Esophagus (tissue), 2 donors: ENCODE results near the gene PHKA2. TPM values are rescaled to one million over a fixed set of nuclear protein-coding genes. Genes with fewer than 3 reads are reported as not detected.
"Not testable (repeated sequence)": the region's sequence is repeated elsewhere in the genome, so short reads cannot be mapped to it uniquely, and the experiment has no call there.

ENCODE experiments used
- H3K27ac ChIP-seq, 2 donors: one replicate each; pipeline ENCODE4 v1.5.1; 2013; ENCODE audit warnings: low read depth in 2 of 2, mild to moderate bottlenecking in 2 of 2, inconsistent platforms in 1 of 2, low read length in 1 of 2, moderate library complexity in 1 of 2
- H3K27me3 ChIP-seq, 2 donors: one replicate each; pipeline ENCODE4 v1.6.1; 2013; ENCODE audit warnings: low read length in 2 of 2, control low read depth in 1 of 2, mild to moderate bottlenecking in 1 of 2; ENCODE audit not compliant: insufficient read depth in 2 of 2, control insufficient read depth in 1 of 2
- H3K36me3 ChIP-seq, 2 donors: one replicate each; pipeline ENCODE4 v1.6.1; 2013; ENCODE audit warnings: low read length in 1 of 2; ENCODE audit not compliant: control insufficient read depth in 2 of 2, insufficient read depth in 2 of 2
- H3K4me1 ChIP-seq, 2 donors: one replicate each; pipeline ENCODE4 v1.6.1; 2013; ENCODE audit warnings: low read length in 1 of 2; ENCODE audit not compliant: control insufficient read depth in 2 of 2, insufficient read depth in 2 of 2
- H3K4me3 ChIP-seq, 2 donors: one replicate each; pipeline ENCODE4 v1.5.1; 2013; ENCODE audit warnings: low read length in 2 of 2, mild to moderate bottlenecking in 2 of 2, low read depth in 1 of 2, moderate library complexity in 1 of 2
- H3K9me3 ChIP-seq, 2 donors: one replicate each; pipeline ENCODE4 v1.6.1; 2013; ENCODE audit warnings: mild to moderate bottlenecking in 2 of 2, low read depth in 1 of 2, low read length in 1 of 2, moderate library complexity in 1 of 2; ENCODE audit not compliant: control insufficient read depth in 2 of 2, insufficient read depth in 1 of 2
- WGBS, 2 donors: extraction: QIAGEN DNeasy Blood & Tissue Kit; methylation state at CpG; one replicate each; pipeline ENCODE4 v1.1.7; 2013; 5-methylcytosine and 5-hydroxymethylcytosine counted together
- polyA plus RNA-seq, 2 donors: library from polyadenylated mRNA; stranded (reverse); fragments of 200-250 nt; gene quantifications; one replicate each; pipeline ENCODE4 v1.2.3, GENCODE V29; 2013
- donor health status: healthy with polysubstance abuse.
- donor health status: Bipolar disorder and iron deficiency.

PHKA2 gene
- polyA plus RNA-seq, 2 donors = 11.1 to 17.7 TPM

- not testable (repeated sequence) for H3K4me1 ChIP-seq, H3K27me3 ChIP-seq, H3K27ac ChIP-seq, H3K4me3 ChIP-seq, H3K9me3 ChIP-seq, H3K36me3 ChIP-seq
- WGBS, 2 donors = 66 to 82% methylated on average over 6 of the region's 6 CpGs
These were observed 3.7 kb downstream of the PHKA2 start for GRCh38 chrX:18980262-18980661.

- no peaks in the 10 kb centered on the region for H3K36me3 ChIP-seq
- no peaks in the 10 kb centered on the region for H3K9me3 ChIP-seq
- no peak overlapping the region for H3K27ac ChIP-seq
- 89 to 99% methylated on average over 7 of the region's 7 CpGs for WGBS, 2 donors
- no peaks in the 10 kb centered on the region for H3K27me3 ChIP-seq
- no peak overlapping the region for H3K4me3 ChIP-seq
- no peaks in the 10 kb centered on the region for H3K4me1 ChIP-seq
These were observed 8.9 kb downstream of the PHKA2 start for GRCh38 chrX:18974993-18975392.

GRCh38 chrX:18973527-18974192 lies 10.3 kb downstream of the PHKA2 start:
- Histone ChIP-seq H3K27me3 (no peaks in the 10 kb centered on the region), H3K27ac (no peak overlapping the region), H3K36me3 (no peaks in the 10 kb centered on the region), H3K4me3 (no peak overlapping the region), H3K4me1 (no peaks in the 10 kb centered on the region), H3K9me3 (no peaks in the 10 kb centered on the region)
- WGBS, 2 donors = 65 to 68% methylated on average over 7 of the region's 7 CpGs

GRCh38 chrX:18971506-18971905 lies 12.4 kb downstream of the PHKA2 start:
- no peak overlapping the region for H3K4me3 ChIP-seq
- H3K27ac ChIP-seq = no peak overlapping the region
- H3K9me3 ChIP-seq = no peaks in the 10 kb centered on the region
- no peaks in the 10 kb centered on the region for H3K36me3 ChIP-seq
- no peaks in the 10 kb centered on the region for H3K4me1 ChIP-seq
- H3K27me3 ChIP-seq = no peaks in the 10 kb centered on the region
- 59 to 73% methylated on average over 2 of the region's 2 CpGs for WGBS, 2 donors

- no peaks in the 10 kb centered on the region for H3K27me3 ChIP-seq
- H3K27ac ChIP-seq = no peak overlapping the region
- H3K4me1 ChIP-seq = no peaks in the 10 kb centered on the region
- H3K9me3 ChIP-seq = no peaks in the 10 kb centered on the region
- no peak overlapping the region for H3K4me3 ChIP-seq
- no peaks in the 10 kb centered on the region for H3K36me3 ChIP-seq
These were observed 13.4 kb downstream of the PHKA2 start for GRCh38 chrX:18970465-18970864.

GRCh38 chrX:18966624-18967023 lies 17.3 kb downstream of the PHKA2 start:
- Histone ChIP-seq H3K27me3 (peaks cover 0 to 2% of the 10 kb centered on the region in 2 donors), H3K27ac (no peak overlapping the region), H3K9me3 (peaks cover 0 to 2% of the 10 kb centered on the region in 2 donors), H3K4me1 (peaks cover 0 to 3% of the 10 kb centered on the region in 2 donors), H3K36me3 (no peaks in the 10 kb centered on the region), H3K4me3 (no peak overlapping the region)
- 79 to 95% methylated on average over 5 of the region's 5 CpGs for WGBS, 2 donors

- Histone ChIP-seq H3K27me3 (peaks cover 0 to 2% of the 10 kb centered on the region in 2 donors), H3K4me1 (peaks cover 0 to 3% of the 10 kb centered on the region in 2 donors), H3K27ac (peak overlapping the region in 1 of 2 donors; percentile 4), H3K9me3 (peaks cover 0 to 2% of the 10 kb centered on the region in 2 donors), H3K4me3 (peak overlapping the region in 1 of 2 donors; percentile 1), H3K36me3 (no peaks in the 10 kb centered on the region)
- WGBS, 2 donors = 41 to 61% methylated on average over 9 of the region's 9 CpGs
These were observed 19.0 kb downstream of the PHKA2 start for GRCh38 chrX:18964901-18965300.

- Histone ChIP-seq H3K27ac (no peak overlapping the region), H3K27me3 (peaks cover 0 to 2% of the 10 kb centered on the region in 2 donors), H3K36me3 (no peaks in the 10 kb centered on the region), H3K9me3 (peaks cover 0 to 2% of the 10 kb centered on the region in 2 donors), H3K4me1 (peaks cover 0 to 3% of the 10 kb centered on the region in 2 donors), H3K4me3 (no peak overlapping the region)
- WGBS, 2 donors = 52 to 64% methylated on average over 4 of the region's 4 CpGs
These were observed 19.9 kb downstream of the PHKA2 start for GRCh38 chrX:18964026-18964425.

- H3K4me3 ChIP-seq = no peak overlapping the region
These were observed 21.6 kb downstream of the PHKA2 start for GRCh38 chrX:18962329-18962728.

GRCh38 chrX:18961686-18962085 lies 22.2 kb downstream of the PHKA2 start:
- H3K36me3 ChIP-seq = no peaks in the 10 kb centered on the region
- H3K27ac ChIP-seq = no peak overlapping the region
- no peak overlapping the region for H3K4me3 ChIP-seq
- H3K4me1 ChIP-seq = peaks cover 0 to 3% of the 10 kb centered on the region in 2 donors
- 58 to 74% methylated on average over 2 of the region's 2 CpGs for WGBS, 2 donors
- peaks cover 0 to 2% of the 10 kb centered on the region in 2 donors for H3K9me3 ChIP-seq
- H3K27me3 ChIP-seq = peaks cover 0 to 2% of the 10 kb centered on the region in 2 donors

More at GRCh38 chrX:18962329-18962728, 21.6 kb downstream of the PHKA2 start:
- H3K27me3 ChIP-seq = peaks cover 0 to 2% of the 10 kb centered on the region in 2 donors
- H3K27ac ChIP-seq = no peak overlapping the region
- H3K4me1 ChIP-seq = peaks cover 0 to 3% of the 10 kb centered on the region in 2 donors
- H3K36me3 ChIP-seq = no peaks in the 10 kb centered on the region
- peaks cover 0 to 2% of the 10 kb centered on the region in 2 donors for H3K9me3 ChIP-seq
